Left lobe of liver (tissue), 2 donors: ENCODE results near the gene RAP1GAP. TPM values are rescaled to one million over a fixed set of nuclear protein-coding genes. Genes with fewer than 3 reads are reported as not detected.
A peak's percentile ranks its signal among the peaks of the same experiment; 100 is the strongest.

Experiments
- ATAC-seq: fragments of 200-7000 bp; cut with Tn5 transposase; one replicate; pipeline ENCODE4 v1.9.1; 2020; ENCODE audit warnings: mild to moderate bottlenecking, moderate library complexity
- DNase-seq: peaks from one replicate; pipeline ENCODE4 v3.0.0-alpha.2; 2020; ENCODE audit warnings: low spot score
- total RNA-seq: library from RNA; stranded (reverse); gene quantifications from one replicate; pipeline ENCODE4 v1.2.1, GENCODE V29; 2021
- donor health status: DM: no; HTN: no; CAD: no; lungs with moderate emphysema.
- donor health status: DM: no; HTN: yes; CAD: no.

Gene RAP1GAP
- total RNA-seq, 1 donor from 2014 or later = 10.8 TPM

- no peak for DNase-seq
- no peak for ATAC-seq
These were observed 38.4 kb downstream of the RAP1GAP start for GRCh38 chr1:21630571-21631343.

DNA sequence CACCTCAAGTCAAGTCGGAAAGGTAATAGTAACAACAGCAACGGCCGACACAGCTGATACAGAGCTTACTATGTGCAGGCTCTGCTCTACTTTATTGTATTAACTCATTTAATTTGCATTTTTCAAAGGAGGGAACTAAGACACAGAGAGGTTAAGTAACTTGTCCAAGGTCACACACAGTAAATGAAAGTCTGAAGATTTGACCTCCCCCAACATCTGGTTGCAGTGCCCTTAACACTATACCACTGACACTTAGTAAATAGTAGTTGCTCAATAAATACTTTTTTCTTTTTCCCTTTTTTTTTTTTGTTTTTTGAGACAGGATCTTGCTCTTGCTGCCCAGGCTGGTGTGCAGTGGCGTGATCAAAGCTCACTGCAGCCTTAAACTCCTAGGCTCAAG lies 39.2 kb downstream of the RAP1GAP start:
- DNase-seq (no peak), ATAC-seq (no peak)

GRCh38 chr1:21628798-21629393 lies 40.3 kb downstream of the RAP1GAP start:
- no peak for ATAC-seq
- no peak for DNase-seq

DNA sequence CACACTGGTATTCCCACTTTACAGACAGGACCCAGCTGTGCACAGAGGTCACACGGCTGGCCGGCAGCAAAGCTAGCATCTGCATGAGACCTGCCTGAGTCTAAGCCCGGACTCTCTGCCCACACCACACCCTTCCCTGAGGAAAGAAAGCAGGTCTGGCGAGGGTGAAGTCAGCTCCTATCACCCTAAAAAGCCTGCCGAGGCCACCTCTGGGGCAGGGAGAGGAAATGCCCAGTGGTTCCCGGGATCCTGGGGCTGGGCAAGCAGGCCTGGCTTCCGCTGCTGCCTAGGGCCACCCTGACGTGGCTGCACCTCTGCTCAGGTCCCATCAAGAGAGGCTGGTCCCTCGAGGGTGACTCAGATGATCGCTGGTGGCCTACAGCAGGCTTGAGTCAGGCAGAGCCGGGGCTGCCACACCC lies 42.2 kb downstream of the RAP1GAP start:
- ATAC-seq (no peak), DNase-seq (no peak)

GRCh38 chr1:21625390-21626190 lies 43.6 kb downstream of the RAP1GAP start:
- no peak for DNase-seq

DNA sequence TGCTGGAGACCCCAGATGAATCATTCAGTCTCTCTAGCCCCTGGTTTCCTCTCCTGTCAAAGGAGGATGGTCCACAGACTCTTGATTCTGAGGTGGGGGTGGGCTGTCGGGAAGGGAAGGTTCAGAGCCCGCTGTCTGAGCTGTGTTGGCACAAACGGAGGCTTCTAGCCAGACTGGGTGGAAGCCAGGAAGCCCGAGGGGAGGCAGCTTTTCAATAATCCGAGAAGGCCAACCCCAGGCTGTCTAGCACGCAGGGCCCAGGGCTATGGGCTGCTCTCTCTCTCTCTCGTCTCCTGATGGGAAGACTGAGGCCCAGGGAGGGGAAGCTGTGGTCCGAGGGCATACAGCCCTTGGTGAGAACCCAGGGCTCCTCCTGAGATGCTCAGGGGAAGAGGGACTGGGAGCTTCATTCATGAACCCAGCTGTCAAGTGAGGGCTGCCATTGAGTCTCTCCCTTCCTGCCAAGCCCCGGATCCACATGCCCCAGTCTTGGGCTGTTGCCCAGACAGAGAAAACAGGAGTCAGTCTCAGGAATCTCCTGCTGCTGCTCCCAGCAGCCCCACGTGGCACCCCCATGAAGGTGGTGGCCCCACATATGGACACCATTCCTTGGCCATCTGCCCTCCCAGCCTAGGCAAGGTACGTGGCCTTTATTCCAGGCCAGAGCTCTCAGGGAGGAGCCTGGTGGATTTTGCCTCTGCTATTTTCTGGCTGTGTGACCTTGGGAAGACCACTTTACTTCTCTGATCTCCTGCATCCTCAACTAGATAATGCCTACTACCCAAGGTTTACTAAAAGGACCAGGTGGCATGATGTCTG lies 44.4 kb downstream of the RAP1GAP start:
- ATAC-seq = peak; percentile 11

More at GRCh38 chr1:21625390-21626190, 43.6 kb downstream of the RAP1GAP start:
- ATAC-seq = peak; percentile 16

GRCh38 chr1:21623410-21623961 lies 45.7 kb downstream of the RAP1GAP start:
- ATAC-seq = peak; percentile 67
- DNase-seq = peak; percentile 92

More for the DNA sequence above, 44.4 kb downstream of the RAP1GAP start:
- DNase-seq = peak; percentile 64

DNA sequence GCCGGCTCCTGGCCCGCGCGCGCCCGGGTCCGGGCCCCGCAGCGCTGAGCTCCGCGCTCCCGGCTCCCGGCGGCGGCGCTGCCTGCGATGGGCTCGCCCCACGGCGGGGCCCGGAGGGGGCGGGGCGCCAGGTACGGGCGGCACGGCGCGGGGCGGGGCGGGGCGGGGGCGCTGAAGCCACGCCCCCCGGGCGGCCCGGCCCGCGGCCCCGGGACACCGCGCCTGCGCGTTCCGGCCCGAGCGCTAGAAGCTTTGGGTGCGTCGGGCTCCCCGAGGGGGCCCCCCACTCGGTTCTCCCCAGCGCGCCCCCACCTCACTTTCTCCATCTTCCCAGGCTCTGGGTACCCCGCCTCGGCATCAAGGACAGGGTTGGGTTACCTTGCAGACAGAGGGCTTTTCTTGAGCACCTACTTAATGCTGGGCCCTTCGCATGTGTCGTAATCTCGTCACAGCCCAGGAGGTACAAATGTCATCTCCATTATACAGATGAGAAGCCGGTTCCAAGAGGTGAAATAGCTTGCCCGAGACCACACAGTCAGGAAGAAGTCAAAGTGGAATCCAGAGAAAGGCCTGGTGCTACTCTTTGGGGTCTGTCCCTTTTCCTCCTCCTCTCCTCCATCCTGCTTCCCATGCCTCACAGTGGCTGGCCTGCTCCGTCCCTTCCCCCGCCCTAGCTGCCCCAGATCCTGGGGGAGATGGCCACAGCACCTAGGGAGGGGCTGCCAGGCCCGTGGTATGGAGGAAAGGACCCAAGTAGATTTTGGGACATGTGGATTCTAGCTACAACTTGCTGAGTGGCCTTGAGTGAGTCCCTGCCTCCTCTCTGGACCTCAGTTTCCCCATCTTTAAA lies 46.5 kb downstream of the RAP1GAP start:
- DNase-seq (peak; percentile 78), ATAC-seq (peak; percentile 67)

DNA sequence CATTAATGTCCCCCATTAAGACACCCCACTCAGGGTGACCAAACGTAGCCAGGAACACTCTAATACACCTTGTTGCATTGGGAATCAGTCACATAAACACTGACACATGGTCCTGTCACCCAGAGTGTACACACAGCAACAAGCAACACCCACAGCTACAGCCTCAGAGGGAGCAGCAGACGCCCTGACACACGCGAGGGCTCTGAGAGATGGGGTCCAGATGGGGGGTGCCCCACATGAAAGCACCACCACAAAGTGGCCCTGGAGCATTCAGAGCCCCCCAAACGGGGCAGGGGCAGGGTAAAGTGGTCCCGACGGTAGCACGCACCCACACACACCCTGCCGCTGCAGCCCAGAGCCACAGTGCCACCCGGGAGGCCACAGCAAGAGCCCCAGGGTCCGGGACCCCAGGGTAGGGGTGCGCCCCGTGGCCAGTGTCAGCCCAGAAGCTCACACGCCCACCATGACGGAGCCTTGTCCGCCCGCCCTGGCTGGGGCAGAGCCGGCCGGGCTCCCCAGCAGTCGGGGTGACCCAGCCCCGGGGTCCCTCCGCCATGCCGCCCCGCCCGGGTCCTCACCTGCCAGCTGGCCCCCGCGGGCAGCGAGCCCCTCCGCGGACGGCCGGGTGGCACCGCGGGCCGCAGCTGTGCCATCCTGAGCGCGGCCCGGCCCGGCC lies 47.3 kb downstream of the RAP1GAP start:
- no peak for DNase-seq
- ATAC-seq = no peak

- no peak for DNase-seq
These were observed 48.1 kb downstream of the RAP1GAP start for GRCh38 chr1:21621051-21621450.

GRCh38 chr1:21620496-21620895 lies 48.7 kb downstream of the RAP1GAP start:
- DNase-seq (no peak), ATAC-seq (peak; percentile 47)

More at GRCh38 chr1:21621051-21621450, 48.1 kb downstream of the RAP1GAP start:
- no peak for ATAC-seq

GRCh38 chr1:21620011-21620410 lies 49.1 kb downstream of the RAP1GAP start:
- DNase-seq = no peak
- no peak for ATAC-seq

- DNase-seq (no peak), ATAC-seq (no peak)
These were observed 49.7 kb downstream of the RAP1GAP start for GRCh38 chr1:21619375-21619947.

GRCh38 chr1:21618561-21619374 lies 50.4 kb downstream of the RAP1GAP start:
- DNase-seq (no peak), ATAC-seq (no peak)

GRCh38 chr1:21618059-21618458 lies 51.1 kb downstream of the RAP1GAP start:
- DNase-seq (no peak), ATAC-seq (no peak)

GRCh38 chr1:21617126-21617738 lies 51.9 kb downstream of the RAP1GAP start:
- no peak for ATAC-seq
- DNase-seq = no peak

DNA sequence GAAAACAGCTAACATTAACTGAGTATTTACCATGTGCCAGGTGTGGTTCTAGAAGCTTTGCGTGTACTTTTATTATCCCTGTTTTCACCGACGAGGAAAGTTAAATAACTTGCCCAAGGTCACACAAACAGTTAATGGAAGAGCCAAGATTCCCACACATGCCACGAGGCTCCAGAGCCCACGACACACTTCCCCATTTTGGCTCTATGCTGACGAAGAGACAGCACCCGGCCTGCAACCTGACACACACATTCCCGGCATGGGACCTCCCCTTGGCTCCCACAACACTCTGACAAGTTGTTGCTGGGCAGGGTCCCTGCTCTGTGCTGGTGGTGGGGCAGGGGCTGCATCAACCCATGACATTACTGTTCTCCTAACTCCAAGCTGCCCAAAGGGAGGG lies 52.8 kb downstream of the RAP1GAP start:
- DNase-seq (no peak), ATAC-seq (no peak)
